OCI-LY3 (cell line): ENCODE results near the gene MACROD2.

Experiments
- H2AFZ ChIP-seq: fragments of 200-600, 300-600 bp; shearing (Covaris generic); 2 replicates; pipeline ENCODE4 v1.6.0; 2014; ENCODE audit warnings: antibody characterized with exemption, low read depth, low read length
- H3K27ac ChIP-seq: fragments of 200-600, 300-600 bp; sonication (generic); 2 replicates; pipeline ENCODE4 v1.5.1; 2014; ENCODE audit warnings: mild to moderate bottlenecking, low read length, moderate library complexity, mixed read lengths
- H3K27me3 ChIP-seq: fragments of 200-600, 300-600 bp; sonication (generic); 2 replicates; pipeline ENCODE4 v1.6.1; 2014; ENCODE audit warnings: low read depth, low read length, mixed read lengths
- H3K36me3 ChIP-seq: fragments of 200-600, 300-600 bp; sonication (generic); replicated peaks from 2 replicates; pipeline ENCODE3; 2014; ENCODE audit warnings: low read depth, low read length, mixed read lengths
- H3K4me1 ChIP-seq: fragments of 300-600, 200-600 bp; sonication (generic); 2 replicates; pipeline ENCODE4 v1.6.1; 2014; ENCODE audit warnings: low read length, mixed read lengths
- H3K4me2 ChIP-seq: fragments of 200-600, 300-600 bp; sonication (generic); 2 replicates; pipeline ENCODE4 v1.6.1; 2014; ENCODE audit warnings: low read length, mixed read lengths
- H3K4me3 ChIP-seq: fragments of 300-600, 200-600 bp; sonication (generic); 2 replicates; pipeline ENCODE4 v1.5.1; 2014; ENCODE audit warnings: antibody characterized with exemption, mild to moderate bottlenecking, low read length, moderate library complexity
- H3K79me2 ChIP-seq: fragments of 300-600, 200-600 bp; shearing (Covaris generic); 2 replicates; pipeline ENCODE4 v1.6.1; 2014; ENCODE audit warnings: mild to moderate bottlenecking, low read length, mixed read lengths
- H3K9ac ChIP-seq: fragments of 300-600, 200-600 bp; shearing (Covaris generic); 2 replicates; pipeline ENCODE4 v1.6.0; 2014; ENCODE audit warnings: mild to moderate bottlenecking, low read length, moderate library complexity
- H3K9me3 ChIP-seq: fragments of 200-600, 300-600 bp; shearing (Covaris generic); 2 replicates; pipeline ENCODE4 v1.6.1; 2014; ENCODE audit warnings: low read length, mixed read lengths; ENCODE audit not compliant: insufficient read depth
- H4K20me1 ChIP-seq: fragments of 200-600, 300-600 bp; sonication (generic); 2 replicates; pipeline ENCODE4 v1.6.1; 2016; ENCODE audit warnings: low read length, mixed read lengths; ENCODE audit not compliant: insufficient read depth
- CTCF ChIP-seq: fragments of 200-600, 300-600 bp; sonication (generic); IDR thresholded peaks from 2 replicates; pipeline ENCODE4 v1.5.1; 2014; ENCODE audit warnings: antibody characterized with exemption, low read length, low read depth
- EZH2phosphoT487 ChIP-seq: fragments of 200-600 bp; shearing (Covaris generic); IDR thresholded peaks from 2 replicates; pipeline ENCODE4 v1.6.1; 2018; ENCODE audit warnings: antibody characterized with exemption, mixed run types, low read depth

Gene MACROD2

GRCh38 chr20:15593081-15593480, 1597.8 kb downstream of the MACROD2 start:
- TF ChIP-seq CTCF (no peak), EZH2phosphoT487 (no peak)
- Histone ChIP-seq H3K27me3 (no peaks in the 10 kb centered on the region), H3K4me1 (no peaks in the 10 kb centered on the region)

DNA sequence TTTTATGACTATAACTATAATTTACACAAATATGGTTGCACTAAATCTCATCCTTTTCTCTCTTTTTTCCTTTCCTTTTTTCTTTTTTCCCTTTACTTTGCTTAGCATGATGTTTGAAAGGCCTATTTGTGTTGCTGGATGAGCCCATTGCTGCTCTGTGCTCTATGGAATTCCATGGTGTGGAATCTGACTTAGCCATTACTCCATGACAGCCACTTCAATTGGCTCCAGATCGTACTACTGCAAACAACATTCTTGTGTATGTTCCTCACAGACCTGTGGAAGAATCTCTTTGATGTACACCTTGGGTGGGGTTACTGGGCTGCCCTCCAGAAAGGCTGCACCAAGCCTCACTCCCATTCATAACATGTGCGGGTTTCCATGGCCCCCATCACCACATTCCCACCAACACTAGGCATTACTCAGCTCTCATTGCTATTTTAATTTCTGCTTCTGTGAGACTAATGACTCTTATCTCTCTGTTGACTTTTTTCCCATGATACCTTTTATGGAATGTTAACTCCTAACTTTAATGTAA, 1598.9 kb downstream of the MACROD2 start:
- Histone ChIP-seq H3K36me3 (no peaks in the 10 kb centered on the region), H3K79me2 (no peaks in the 10 kb centered on the region), H2AFZ (no peak overlapping the region), H4K20me1 (no peaks in the 10 kb centered on the region), H3K4me2 (no peak overlapping the region), H3K9ac (no peak overlapping the region), H3K4me3 (no peak overlapping the region), H3K27me3 (no peaks in the 10 kb centered on the region), H3K4me1 (no peaks in the 10 kb centered on the region), H3K27ac (no peak overlapping the region), H3K9me3 (no peaks in the 10 kb centered on the region)
- TF ChIP-seq CTCF (no peak), EZH2phosphoT487 (no peak)

More at GRCh38 chr20:15593081-15593480, 1597.8 kb downstream of the MACROD2 start:
- Histone ChIP-seq H2AFZ (no peak overlapping the region), H3K9ac (no peak overlapping the region), H3K4me3 (no peak overlapping the region), H3K9me3 (no peaks in the 10 kb centered on the region), H3K27ac (no peak overlapping the region), H3K4me2 (no peak overlapping the region), H4K20me1 (no peaks in the 10 kb centered on the region), H3K79me2 (no peaks in the 10 kb centered on the region), H3K36me3 (no peaks in the 10 kb centered on the region)

- no peak overlapping the region for H3K9ac ChIP-seq
- no peaks in the 10 kb centered on the region for H3K36me3 ChIP-seq
- H3K4me1 ChIP-seq: no peaks in the 10 kb centered on the region
- no peak overlapping the region for H3K27ac ChIP-seq
- TF ChIP-seq EZH2phosphoT487: no peak
- TF ChIP-seq CTCF: no peak
- no peaks in the 10 kb centered on the region for H3K79me2 ChIP-seq
- H3K27me3 ChIP-seq: peaks cover 3% of the 10 kb centered on the region; the same call in 1 of the 2 replicates
- no peaks in the 10 kb centered on the region for H3K9me3 ChIP-seq
- H3K4me2 ChIP-seq: no peak overlapping the region
- no peak overlapping the region for H3K4me3 ChIP-seq
- H2AFZ ChIP-seq: no peak overlapping the region
- no peaks in the 10 kb centered on the region for H4K20me1 ChIP-seq
Observed at GRCh38 chr20:15596220-15596890, 1601.0 kb downstream of the MACROD2 start.

GRCh38 chr20:15597306-15597705, 1602.0 kb downstream of the MACROD2 start:
- H3K36me3 ChIP-seq: no peaks in the 10 kb centered on the region
- H3K9me3 ChIP-seq: no peaks in the 10 kb centered on the region
- no peak overlapping the region for H2AFZ ChIP-seq
- no peak overlapping the region for H3K4me2 ChIP-seq
- H3K79me2 ChIP-seq: no peaks in the 10 kb centered on the region
- TF ChIP-seq EZH2phosphoT487: no peak
- TF ChIP-seq CTCF: no peak
- H3K4me3 ChIP-seq: no peak overlapping the region
- no peak overlapping the region for H3K27ac ChIP-seq
- H3K27me3 ChIP-seq: peaks cover 3% of the 10 kb centered on the region; the same call in 1 of the 2 replicates
- no peaks in the 10 kb centered on the region for H3K4me1 ChIP-seq
- H3K9ac ChIP-seq: no peak overlapping the region
- H4K20me1 ChIP-seq: no peaks in the 10 kb centered on the region
